Measurements from ENCODE around the gene MAMDC4. TPM values are rescaled to one million over a fixed set of nuclear protein-coding genes. Genes with fewer than 3 reads are reported as not detected.

MAMDC4 gene
- total RNA-seq, 4 donors from 2014 or later = 1.0 to 2.2 (median 1.8) TPM

GRCh38 chr9:136857166-136857565 lies 5.0 kb downstream of the MAMDC4 start:
- no peak overlapping the region for H3K27ac ChIP-seq
- H3K27me3 ChIP-seq = no peaks in the 10 kb centered on the region
- H3K36me3 ChIP-seq = peaks cover 0 to 23% of the 10 kb centered on the region in 2 donors
- ATAC-seq = no peak
- WGBS, 2 donors (ENCODE audit: low coverage in 1 of 2) = no CpG with 5 or more reads among the region's 19 CpGs
- H3K9me3 ChIP-seq = no peaks in the 10 kb centered on the region
- peaks cover 0 to 14% (median 4%) of the 10 kb centered on the region in 3 donors for H3K4me1 ChIP-seq
- H3K4me3 ChIP-seq = no peak overlapping the region
- TF ChIP-seq CTCF (IDR thresholded peaks at IDR 0.05) (no peak), POLR2A (IDR thresholded peaks at IDR 0.05) (no peak), POLR2AphosphoS5 (IDR thresholded peaks at IDR 0.05) (no peak), EP300 (IDR thresholded peaks at IDR 0.05) (no peak)

GRCh38 chr9:136857581-136858412 lies 5.7 kb downstream of the MAMDC4 start:
- ATAC-seq = no peak
- 80 to 100% methylated on average over 1 of the region's 29 CpGs for WGBS, 2 donors (ENCODE audit: low coverage in 1 of 2)

GRCh38 chr9:136858452-136858843 lies 6.3 kb downstream of the MAMDC4 start:
- H3K4me3 ChIP-seq = no peak overlapping the region
- H3K36me3 ChIP-seq = peaks cover 0 to 36% of the 10 kb centered on the region in 2 donors
- TF ChIP-seq EP300 (IDR thresholded peaks at IDR 0.05) (no peak), POLR2A (IDR thresholded peaks at IDR 0.05) (no peak), CTCF (IDR thresholded peaks at IDR 0.05) (no peak), POLR2AphosphoS5 (IDR thresholded peaks at IDR 0.05) (no peak)
- H3K4me1 ChIP-seq = peaks cover 0 to 15% (median 4%) of the 10 kb centered on the region in 3 donors
- WGBS, 2 donors (ENCODE audit: low coverage in 1 of 2) = 95 to 100% methylated on average over 3 to 6 of the region's 15 CpGs
- no peaks in the 10 kb centered on the region for H3K9me3 ChIP-seq
- H3K27me3 ChIP-seq = no peaks in the 10 kb centered on the region
- H3K27ac ChIP-seq = peak overlapping the region in 2 of 4 donors; percentile 48 to 62
- no peak for ATAC-seq

More at GRCh38 chr9:136857581-136858412, 5.7 kb downstream of the MAMDC4 start:
- TF ChIP-seq POLR2AphosphoS5 (IDR thresholded peaks at IDR 0.05) = no peak
- no peak for TF ChIP-seq EP300 (IDR thresholded peaks at IDR 0.05)
- TF ChIP-seq CTCF (IDR thresholded peaks at IDR 0.05) = no peak
- no peak for TF ChIP-seq POLR2A (IDR thresholded peaks at IDR 0.05)
- peaks cover 0 to 29% of the 10 kb centered on the region in 2 donors for H3K36me3 ChIP-seq
- H3K4me1 ChIP-seq = peaks cover 0 to 14% (median 4%) of the 10 kb centered on the region in 3 donors
- H3K9me3 ChIP-seq = no peaks in the 10 kb centered on the region
- no peak overlapping the region for H3K4me3 ChIP-seq
- peak overlapping the region in 1 of 4 donors; percentile 62 for H3K27ac ChIP-seq
- H3K27me3 ChIP-seq = no peaks in the 10 kb centered on the region

- no peak overlapping the region for H3K4me3 ChIP-seq
- H3K36me3 ChIP-seq = peaks cover 0 to 42% of the 10 kb centered on the region in 2 donors
- TF ChIP-seq CTCF (IDR thresholded peaks at IDR 0.05) (no peak), EP300 (IDR thresholded peaks at IDR 0.05) (no peak), POLR2AphosphoS5 (IDR thresholded peaks at IDR 0.05) (no peak), POLR2A (IDR thresholded peaks at IDR 0.05) (no peak)
- no peaks in the 10 kb centered on the region for H3K27me3 ChIP-seq
- peak overlapping the region in 3 of 4 donors; percentile 22 to 62 (median 48) for H3K27ac ChIP-seq
- ATAC-seq = peak; percentile 31
- H3K9me3 ChIP-seq = no peaks in the 10 kb centered on the region
- peaks cover 0 to 21% (median 4%) of the 10 kb centered on the region in 3 donors for H3K4me1 ChIP-seq
- no CpG with 5 or more reads among the region's 20 CpGs for WGBS, 2 donors (ENCODE audit: low coverage in 1 of 2)
These were observed 7.0 kb downstream of the MAMDC4 start for GRCh38 chr9:136858844-136859757.

All from gastroesophageal sphincter (tissue), 4 donors.